ENCODE measurements around the gene UQCRC1. TPM values are rescaled to one million over a fixed set of nuclear protein-coding genes. Genes with fewer than 3 reads are reported as not detected.

Gene UQCRC1
- total and polyA plus RNA-seq, 2 of the 8 experiments (the other 6 are each of a cell fraction or from before 2014, with no cell fraction given) = 310 to 720 TPM

DNA sequence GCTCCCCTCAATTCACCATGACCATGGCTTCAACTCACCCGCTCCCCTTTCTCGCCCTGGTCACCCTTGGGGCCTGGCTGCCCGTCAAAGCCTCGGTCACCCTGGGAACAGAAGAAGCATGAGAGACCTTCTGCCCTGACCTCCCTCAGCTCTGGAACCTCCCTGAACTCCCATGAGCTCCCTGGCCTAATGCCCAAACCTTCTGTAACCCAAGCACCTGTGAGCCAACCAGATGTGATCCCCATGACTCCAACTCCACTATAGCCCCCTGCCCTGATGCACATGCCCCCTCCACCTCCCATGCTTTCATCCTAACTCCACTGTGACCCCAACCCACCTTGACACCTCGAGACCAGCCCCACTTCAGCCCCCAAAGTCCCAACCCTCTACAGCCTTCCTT, 42.4 kb downstream of the UQCRC1 start (continued):
- no peak for TF ChIP-seq POU5F1 (IDR thresholded peaks at IDR 0.05; ENCODE audit: low read depth, low read length)

Measured in H1 (cell line).